Measurements from ENCODE around the gene CNTNAP1. TPM values are rescaled to one million over a fixed set of nuclear protein-coding genes. Genes with fewer than 3 reads are reported as not detected.
"Not testable (repeated sequence)": the region's sequence is repeated elsewhere in the genome, so short reads cannot be mapped to it uniquely, and the experiment has no call there.

Gene CNTNAP1
- 1 to 10 TPM in 1 of 2 donors, under 1 TPM in 1; 0.43 to 4.4 TPM for total RNA-seq

GRCh38 chr17:42681976-42682721, at the start of gene CNTNAP1:
CNTNAP1 (plus strand) TSS chr17:42682531; CDS start chr17:42682830, 299 bp downstream.
- DNase-seq (ENCODE audit: low spot score in 2 of 2) (no peak), ATAC-seq (no peak)
- H3K9me3 Mint-ChIP-seq: no peaks in the 10 kb centered on the region
- H3K36me3 Mint-ChIP-seq: no peaks in the 10 kb centered on the region
- H3K27ac Mint-ChIP-seq: peak within 1 kb of the TSS in 1 of 2 donors; percentile 29

GRCh38 chr17:42632949-42633444, 49.3 kb upstream of the CNTNAP1 start:
- no peaks in the 10 kb centered on the region for H3K9me3 Mint-ChIP-seq
- DNase-seq (ENCODE audit: low spot score in 2 of 2) (no peak), ATAC-seq (no peak)
- no peaks in the 10 kb centered on the region for H3K36me3 Mint-ChIP-seq
- peak overlapping the region in 1 of 2 donors; percentile 74 for H3K27ac Mint-ChIP-seq

- Mint-ChIP-seq H3K9me3 (no peaks in the 10 kb centered on the region), H3K27ac (no peak overlapping the region), H3K36me3 (no peaks in the 10 kb centered on the region)
- ATAC-seq (no peak), DNase-seq (ENCODE audit: low spot score in 2 of 2) (no peak)
Measured at GRCh38 chr17:42639525-42640113, 42.7 kb upstream of the CNTNAP1 start.

- no peaks in the 10 kb centered on the region for H3K9me3 Mint-ChIP-seq
- H3K27ac Mint-ChIP-seq: no peak overlapping the region
- ATAC-seq (no peak), DNase-seq (ENCODE audit: low spot score in 2 of 2) (no peak)
- no peaks in the 10 kb centered on the region for H3K36me3 Mint-ChIP-seq
Measured at GRCh38 chr17:42640121-42640520, 42.2 kb upstream of the CNTNAP1 start.

DNA sequence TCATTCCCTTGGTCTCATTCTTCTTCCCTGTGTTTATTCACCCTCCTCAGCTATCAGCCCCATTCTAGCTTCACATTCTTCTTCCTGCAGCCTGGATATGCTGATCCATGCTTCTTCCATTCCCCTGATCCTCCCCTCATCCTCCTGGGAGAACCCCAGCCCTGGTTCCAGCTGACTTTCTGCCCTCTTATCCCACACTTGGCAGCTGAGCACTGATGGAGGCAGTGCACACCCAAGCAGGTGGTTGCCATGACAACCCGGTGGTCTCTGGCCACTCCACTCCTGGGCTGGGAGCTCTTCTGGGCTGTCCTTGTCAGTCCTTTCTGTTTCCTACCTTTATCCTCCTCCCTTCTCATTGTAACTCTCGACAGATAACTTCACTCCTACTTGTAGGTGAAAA, 40.0 kb upstream of the CNTNAP1 start:
- ATAC-seq (no peak), DNase-seq (ENCODE audit: low spot score in 2 of 2) (no peak)
- Mint-ChIP-seq H3K36me3 (no peaks in the 10 kb centered on the region), H3K9me3 (no peaks in the 10 kb centered on the region), H3K27ac (peak overlapping the region in 1 of 2 donors; percentile 39)

- ATAC-seq: peak; percentile 32 to 49
Measured at GRCh38 chr17:42647778-42648177, 34.6 kb upstream of the CNTNAP1 start.

GRCh38 chr17:42651392-42651791, 30.9 kb upstream of the CNTNAP1 start:
- Mint-ChIP-seq H3K9me3 (no peaks in the 10 kb centered on the region), H3K36me3 (no peaks in the 10 kb centered on the region), H3K27ac (no peak overlapping the region)
- DNase-seq (ENCODE audit: low spot score in 2 of 2) (no peak), ATAC-seq (no peak)

More at GRCh38 chr17:42647778-42648177, 34.6 kb upstream of the CNTNAP1 start:
- Mint-ChIP-seq H3K27ac (no peak overlapping the region), H3K36me3 (no peaks in the 10 kb centered on the region), H3K9me3 (no peaks in the 10 kb centered on the region)
- no peak for DNase-seq (ENCODE audit: low spot score in 2 of 2)

- ATAC-seq (no peak), DNase-seq (ENCODE audit: low spot score in 2 of 2) (no peak)
- peaks cover 0 to 4% of the 10 kb centered on the region in 2 donors for H3K36me3 Mint-ChIP-seq
- no peak overlapping the region for H3K27ac Mint-ChIP-seq
- peaks cover 4 to 9% of the 10 kb centered on the region in 2 donors for H3K9me3 Mint-ChIP-seq
Measured at GRCh38 chr17:42653179-42654124, 28.9 kb upstream of the CNTNAP1 start.

- Mint-ChIP-seq H3K36me3 (peaks cover 4 to 5% of the 10 kb centered on the region in 2 donors), H3K27ac (peak overlapping the region; percentile 11 to 62), H3K9me3 (peaks cover 4 to 9% of the 10 kb centered on the region in 2 donors)
- ATAC-seq (no peak), DNase-seq (ENCODE audit: low spot score in 2 of 2) (no peak)
Measured at GRCh38 chr17:42655528-42655927, 26.8 kb upstream of the CNTNAP1 start.

DNA sequence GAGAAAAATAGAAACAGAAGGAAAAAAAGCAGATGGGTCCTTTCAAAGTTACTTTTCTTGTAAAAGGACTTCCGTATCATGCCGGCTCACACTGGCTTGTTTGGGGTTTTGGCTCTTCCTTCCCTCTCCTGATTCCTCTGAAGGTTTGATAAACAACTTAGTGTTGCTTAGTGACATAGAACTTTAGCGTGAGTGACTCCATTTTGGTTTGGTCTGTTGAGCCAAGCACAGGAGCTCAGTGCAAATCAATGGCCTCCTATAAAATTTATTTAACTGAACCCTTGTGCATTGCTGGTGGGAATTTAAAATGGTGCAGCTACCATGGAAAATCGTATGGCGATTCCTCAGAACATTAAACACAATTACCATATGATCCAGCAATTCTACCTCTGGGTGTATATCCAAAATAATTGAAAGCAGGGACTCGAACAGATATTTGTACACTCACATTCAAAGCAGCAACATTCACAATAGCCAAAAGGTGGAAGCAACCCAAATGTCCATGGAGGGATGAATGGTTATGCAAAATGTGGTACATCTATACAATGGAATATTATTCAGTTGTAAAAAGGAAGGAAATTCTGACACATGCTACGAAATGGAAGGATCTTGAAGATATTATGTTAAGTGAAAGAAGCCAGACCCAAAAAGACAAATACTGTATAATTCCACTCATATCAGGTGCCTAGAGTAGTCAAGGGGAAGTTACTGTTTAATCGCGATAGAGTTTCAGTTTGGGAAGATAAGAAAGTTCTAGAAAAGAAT, 24.3 kb upstream of the CNTNAP1 start:
- H3K27ac Mint-ChIP-seq: peak overlapping the region; percentile 31 to 92
- peaks cover 4 to 9% of the 10 kb centered on the region in 2 donors for H3K9me3 Mint-ChIP-seq
- no peak for ATAC-seq
- peaks cover 4 to 5% of the 10 kb centered on the region in 2 donors for H3K36me3 Mint-ChIP-seq
- no peak for DNase-seq (ENCODE audit: low spot score in 2 of 2)

DNA sequence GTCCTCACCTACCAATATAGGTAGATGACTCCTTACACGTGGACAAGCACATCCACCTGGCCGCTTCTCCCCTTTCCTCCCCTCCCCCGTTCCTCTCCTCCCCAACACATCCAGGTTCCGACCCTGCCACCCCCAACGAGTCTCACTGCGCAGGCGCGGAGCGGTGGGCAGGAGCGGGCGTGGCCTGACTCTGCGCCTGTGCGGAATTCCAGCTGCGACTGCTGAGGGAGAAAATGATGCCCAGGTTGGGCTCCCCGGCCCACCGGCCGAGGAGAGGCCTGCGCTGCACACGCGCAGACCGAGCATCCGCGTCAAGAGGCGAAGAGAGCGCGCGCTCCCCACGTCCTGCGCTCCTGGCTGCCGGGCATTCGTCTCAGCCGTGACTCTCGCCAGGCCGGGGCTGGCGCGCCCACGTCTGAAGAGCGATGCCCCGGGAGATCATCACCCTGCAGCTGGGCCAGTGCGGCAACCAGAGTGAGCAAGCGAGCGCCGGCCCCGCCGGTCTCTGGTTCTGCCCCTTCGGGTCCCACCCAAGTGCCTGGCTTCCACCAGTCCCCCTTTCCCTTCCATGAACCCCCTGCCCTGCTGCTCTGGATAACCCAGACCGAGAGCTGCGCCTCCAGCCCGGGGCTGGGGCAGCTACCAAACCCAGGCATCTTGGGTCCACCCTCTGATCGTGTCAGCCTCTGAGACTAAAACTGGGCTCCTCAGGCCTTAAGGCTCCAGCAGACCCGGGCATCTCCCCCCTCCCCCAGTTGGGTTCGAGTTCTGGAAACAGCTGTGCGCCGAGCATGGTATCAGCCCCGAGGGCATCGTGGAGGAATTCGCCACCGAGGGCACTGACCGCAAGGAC, 23.0 kb upstream of the CNTNAP1 start, which contains the start of gene TUBG2:
Gene TUBG2, plus strand, starts transcription at position 206 of the 853 bp plus-strand sequence. Its CDS starts 220 bp downstream, at position 426.
- Mint-ChIP-seq H3K36me3 (peaks cover 4 to 5% of the 10 kb centered on the region in 2 donors), H3K9me3 (peaks cover 4 to 9% of the 10 kb centered on the region in 2 donors), H3K27ac (peak within 1 kb of the TSS; percentile 56 to 92)
- ATAC-seq (peak; percentile 76 to 82), DNase-seq (ENCODE audit: low spot score in 2 of 2) (peak; percentile 74 to 87)

DNA sequence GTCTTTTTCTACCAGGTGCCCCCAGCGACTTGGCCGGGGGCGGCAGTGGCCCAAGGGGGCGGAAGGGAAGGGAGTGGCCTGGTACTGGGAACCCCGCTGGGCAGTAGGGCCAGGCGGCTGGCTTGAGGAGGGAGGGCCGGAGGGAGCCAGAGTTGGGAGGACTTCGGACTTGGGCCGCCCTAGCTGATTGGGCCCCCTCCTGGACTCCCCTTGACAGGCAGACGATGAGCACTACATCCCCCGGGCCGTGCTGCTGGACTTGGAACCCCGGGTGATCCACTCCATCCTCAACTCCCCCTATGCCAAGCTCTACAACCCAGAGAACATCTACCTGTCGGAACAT, 22.4 kb upstream of the CNTNAP1 start:
- H3K9me3 Mint-ChIP-seq; DNase-seq (ENCODE audit: low spot score in 2 of 2); H3K36me3 Mint-ChIP-seq; ATAC-seq: not testable (repeated sequence)
- peak overlapping the region in 1 of 2 donors; percentile 92 for H3K27ac Mint-ChIP-seq

- H3K9me3 Mint-ChIP-seq: peaks cover 4 to 9% of the 10 kb centered on the region in 2 donors
- H3K36me3 Mint-ChIP-seq: peaks cover 7 to 10% of the 10 kb centered on the region in 2 donors
- no peak for ATAC-seq
Measured at GRCh38 chr17:42660692-42661345, 21.5 kb upstream of the CNTNAP1 start.

GRCh38 chr17:42665581-42666001, 16.7 kb upstream of the CNTNAP1 start:
- Mint-ChIP-seq H3K9me3 (no peaks in the 10 kb centered on the region), H3K27ac (no peak overlapping the region), H3K36me3 (peaks cover 6 to 9% of the 10 kb centered on the region in 2 donors)
- DNase-seq (ENCODE audit: low spot score in 2 of 2) (no peak), ATAC-seq (no peak)

More at GRCh38 chr17:42660692-42661345, 21.5 kb upstream of the CNTNAP1 start:
- H3K27ac Mint-ChIP-seq: no peak overlapping the region
- no peak for DNase-seq (ENCODE audit: low spot score in 2 of 2)

GRCh38 chr17:42666126-42666525, 16.2 kb upstream of the CNTNAP1 start:
- DNase-seq (ENCODE audit: low spot score in 2 of 2); H3K27ac Mint-ChIP-seq; H3K9me3 Mint-ChIP-seq; H3K36me3 Mint-ChIP-seq; ATAC-seq: not testable (repeated sequence)

Measured in activated naive CD4-positive, alpha-beta T cell treated with anti-CD3 and anti-CD28 coated beads, Interleukin-2, amount 50 U/mL, for 72 hours (primary cell).